Umbilical cord (tissue), 2 donors: ENCODE data around the gene SERTAD1. TPM values are rescaled to one million over a fixed set of nuclear protein-coding genes. Genes with fewer than 3 reads are reported as not detected.
"Not testable (repeated sequence)": the region's sequence is repeated elsewhere in the genome, so short reads cannot be mapped to it uniquely, and the experiment has no call there.

Experiments
- DNase-seq: peaks from one replicate; pipeline ENCODE4 v3.0.0-alpha.2; 2015; ENCODE audit warnings: low spot score
- total RNA-seq: library from RNA; depleted of rRNA; stranded (reverse); fragments of >200 nt; gene quantifications from one replicate; pipeline ENCODE4 v1.2.3, GENCODE V29; 2014; ENCODE audit warnings: low replicate concordance; ENCODE audit not compliant: insufficient read depth

The SERTAD1 gene
- total RNA-seq, 1 donor from 2014 or later, result 17.1 TPM

DNA sequence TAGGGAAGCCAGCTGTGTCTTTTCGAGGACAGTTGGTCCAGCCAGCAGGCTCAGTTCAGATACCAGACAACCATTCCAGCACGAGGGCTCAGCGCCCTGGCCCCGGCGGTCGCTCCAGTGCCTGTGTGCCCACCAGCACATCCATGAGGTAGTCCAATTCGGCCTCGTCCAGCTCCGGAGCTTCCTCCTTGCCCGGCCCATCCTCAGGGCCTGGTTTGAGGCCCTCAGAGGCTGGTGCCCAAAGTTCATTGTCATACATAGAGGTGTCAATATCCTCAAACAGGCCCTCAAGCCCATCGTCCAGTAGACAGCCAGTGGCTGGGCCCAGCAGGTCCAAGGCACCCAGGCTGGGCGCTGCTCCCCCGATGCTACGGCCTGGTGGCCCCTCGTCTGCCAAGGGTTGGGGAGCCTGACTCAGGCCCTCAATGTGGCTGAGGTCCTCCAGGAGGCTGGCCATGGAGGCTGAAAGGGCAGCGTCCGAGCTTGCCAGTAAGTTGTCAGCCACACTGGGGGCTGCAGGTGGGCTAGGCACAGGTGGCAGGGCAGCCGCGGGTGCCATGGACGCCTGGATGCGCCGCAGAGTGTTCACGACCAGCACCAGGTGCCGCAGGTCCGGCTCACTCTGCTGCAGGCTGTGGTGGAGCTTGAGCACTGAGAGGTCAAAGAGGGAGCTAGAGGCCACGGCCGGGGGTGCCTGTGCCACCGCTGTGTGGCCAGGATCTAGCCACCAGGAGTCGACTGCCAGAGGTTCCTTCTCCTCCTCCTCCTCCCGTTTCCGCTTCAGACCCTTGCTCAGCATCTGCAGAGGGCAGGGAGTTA, 2.8 kb downstream of the SERTAD1 start:
- no peak for DNase-seq

DNA sequence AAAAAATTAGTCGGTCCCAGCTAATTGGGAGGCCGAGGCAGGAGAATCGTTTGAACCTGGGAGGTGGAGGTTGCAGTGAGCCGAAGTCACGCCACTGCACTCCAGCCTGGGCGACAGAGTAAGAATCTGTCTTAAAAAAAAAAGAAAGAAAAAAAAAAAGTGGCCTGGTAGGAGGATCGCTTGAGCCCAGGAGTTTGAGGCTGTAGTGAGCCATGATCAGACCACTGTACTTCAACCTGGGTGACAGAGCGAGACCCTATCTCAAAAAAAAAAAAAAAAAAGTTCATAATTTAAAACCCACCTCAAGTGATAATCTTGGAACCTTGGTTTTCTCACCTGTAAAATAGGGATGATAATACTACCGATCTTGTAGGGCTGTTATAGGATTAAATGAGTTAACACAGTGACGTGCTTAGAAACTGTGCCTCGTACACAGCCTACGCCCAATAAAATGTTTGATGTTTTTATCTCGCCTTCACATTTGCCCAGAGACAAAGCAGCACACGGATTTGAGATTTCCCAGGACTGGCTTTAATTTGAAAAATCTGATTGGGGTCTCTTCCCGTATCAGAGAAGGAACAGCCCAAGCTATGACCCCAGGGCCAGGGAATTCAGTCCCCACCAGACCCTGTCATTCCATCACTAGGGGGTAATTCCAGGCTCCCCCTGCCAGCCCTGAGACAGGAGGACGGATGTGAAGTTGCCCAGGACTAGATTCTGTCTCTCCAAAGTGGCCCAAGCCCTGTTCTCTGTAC, 3.6 kb downstream of the SERTAD1 start:
- peak; percentile 47 for DNase-seq

DNA sequence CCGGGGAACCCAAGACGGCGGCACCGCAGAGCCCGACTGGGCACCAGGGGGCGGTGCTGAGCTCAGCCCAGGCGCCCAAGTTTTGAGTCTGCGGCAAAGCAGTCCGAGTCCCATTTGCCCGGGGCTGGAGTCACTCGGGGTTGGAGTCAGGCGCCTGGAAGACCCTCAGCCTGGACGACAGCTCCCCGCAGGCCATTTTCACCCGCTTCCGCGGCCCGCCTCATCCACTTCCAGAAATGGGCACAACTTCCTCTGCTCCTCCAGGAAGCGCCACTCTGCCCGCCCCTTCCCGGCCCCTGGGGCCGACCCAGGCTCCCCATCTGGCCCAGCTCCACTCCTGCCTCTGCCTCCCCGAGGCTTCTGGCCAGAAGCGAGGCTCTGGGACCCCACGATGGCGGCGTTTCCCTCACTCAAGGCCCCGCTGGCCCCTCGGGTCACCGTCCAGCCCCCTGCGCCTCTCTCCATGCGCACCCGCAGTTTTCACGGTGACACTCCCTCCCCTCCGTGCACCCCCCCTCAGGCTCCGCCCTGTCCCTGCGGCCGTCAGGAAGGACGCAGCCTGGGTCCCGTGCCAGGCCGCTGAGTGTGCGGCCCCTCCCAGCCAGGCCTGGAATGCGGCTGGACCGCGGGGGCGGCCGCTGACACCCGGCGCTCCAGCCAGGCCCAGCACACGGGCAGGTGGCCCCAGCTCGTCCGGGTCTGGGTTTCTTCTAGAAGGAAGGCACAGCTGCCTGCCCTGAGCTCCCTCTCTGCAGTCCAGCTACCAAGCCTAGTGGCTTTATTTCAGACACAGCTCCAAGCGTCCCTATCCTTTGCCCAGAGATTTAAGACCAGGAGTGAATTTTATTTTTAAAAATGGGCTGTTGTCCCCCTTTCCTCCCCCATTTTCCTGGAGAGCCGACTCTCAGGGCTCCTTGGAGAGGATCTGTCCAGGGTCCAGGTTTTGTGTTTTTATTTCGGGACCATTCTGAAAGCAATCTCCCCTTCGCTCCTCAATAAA, 4.7 kb downstream of the SERTAD1 start:
- DNase-seq, result peak; percentile 97

DNA sequence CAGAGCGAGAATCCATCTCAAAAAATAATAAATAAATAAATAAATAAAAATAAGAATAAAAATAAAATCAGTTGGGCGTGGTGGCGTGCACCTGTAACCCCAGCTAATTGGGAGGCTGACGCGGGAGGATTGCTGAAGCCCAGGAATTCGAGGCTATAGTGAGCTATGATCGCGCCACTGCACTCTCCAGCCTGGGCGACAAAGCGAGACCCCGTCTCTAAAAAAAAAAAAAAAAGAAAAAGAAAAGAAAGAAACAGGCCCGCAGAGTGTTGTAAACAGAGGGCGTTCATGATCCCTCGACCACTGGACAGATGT, 5.4 kb downstream of the SERTAD1 start:
- DNase-seq, result no peak

DNA sequence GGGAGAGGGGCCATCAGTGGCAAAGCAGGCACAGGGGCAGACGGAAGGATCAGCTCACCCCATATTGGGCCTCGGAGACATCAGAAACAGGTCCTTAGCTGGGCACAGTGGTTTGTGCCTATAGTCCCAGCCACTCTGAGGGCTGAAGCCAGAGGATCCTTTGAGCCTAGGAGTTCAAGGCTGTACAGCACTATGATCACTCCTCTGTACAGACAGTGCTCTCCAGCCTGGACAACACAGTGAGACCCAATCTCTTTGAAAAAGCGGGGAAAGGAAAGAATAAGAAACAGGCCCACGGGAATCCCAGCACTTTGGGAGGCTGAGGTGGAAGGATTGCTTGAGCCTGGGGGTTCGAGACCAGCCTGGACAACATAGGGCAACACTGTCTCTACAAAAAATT, 6.0 kb downstream of the SERTAD1 start:
- DNase-seq, result no peak

DNA sequence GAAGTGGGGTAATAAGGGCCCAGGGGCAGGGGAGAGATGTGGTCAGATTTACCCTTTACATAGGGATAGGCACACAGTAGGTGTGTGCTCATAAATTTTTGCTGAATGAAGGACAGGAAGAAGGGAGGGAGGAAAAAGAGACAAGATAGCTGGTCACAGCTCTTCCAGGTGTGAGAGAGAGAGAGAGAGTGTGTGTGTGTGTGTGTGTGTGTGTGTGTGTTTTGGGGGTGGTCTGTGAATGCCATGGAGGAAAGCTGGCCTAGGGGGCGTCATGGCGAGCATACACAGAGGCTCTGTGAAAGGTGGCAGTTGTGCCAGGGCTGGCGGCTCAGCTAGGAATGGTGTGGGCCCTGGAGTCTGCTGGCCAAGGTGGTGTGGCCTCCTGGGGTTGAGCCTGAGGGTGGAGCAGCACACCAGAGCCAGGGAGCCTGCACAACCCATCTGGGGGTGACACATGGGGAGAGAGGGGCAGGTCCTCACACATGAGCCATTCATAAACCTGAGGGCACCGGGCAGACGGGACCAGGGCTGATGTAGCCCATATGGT, 6.7 kb downstream of the SERTAD1 start:
- DNase-seq, result no peak

DNA sequence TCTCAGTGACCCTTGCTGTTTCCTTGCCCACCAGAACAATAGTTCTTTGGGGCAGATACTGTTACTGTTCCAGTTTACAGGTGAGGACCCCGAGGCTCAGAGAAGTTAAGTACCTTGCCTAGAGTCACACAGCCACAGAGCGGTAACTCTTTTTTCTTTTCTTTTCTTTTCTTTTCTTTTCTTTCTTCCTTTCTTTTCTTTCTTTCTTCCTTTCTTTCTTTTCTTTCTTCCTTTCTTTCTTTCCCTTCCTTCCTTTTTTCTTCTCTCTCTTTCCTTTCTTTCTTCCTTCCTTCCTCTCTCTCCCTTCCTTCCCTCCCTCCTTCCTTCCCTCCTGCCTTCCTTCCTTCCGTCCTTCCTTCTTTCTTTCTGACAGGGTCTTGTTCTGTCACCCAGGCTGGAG, 7.8 kb downstream of the SERTAD1 start:
- DNase-seq, result no peak

DNA sequence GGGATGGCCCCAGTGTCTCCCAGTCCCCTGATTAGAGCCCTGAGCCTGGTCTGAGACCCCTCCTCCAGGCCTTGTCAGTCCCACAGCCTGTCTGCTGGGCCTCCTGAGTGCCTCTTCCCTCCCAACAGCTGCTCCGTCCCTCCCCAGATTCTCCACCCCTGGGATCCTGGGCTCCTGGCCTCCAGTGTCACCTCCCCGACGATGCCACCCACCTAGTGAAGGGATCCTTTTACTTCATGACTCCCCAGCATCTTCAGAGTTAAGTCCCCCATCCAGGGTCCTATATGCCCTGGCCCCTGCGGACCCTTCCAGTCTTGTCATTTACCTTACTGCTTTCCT, 8.2 kb downstream of the SERTAD1 start:
- DNase-seq, result no peak

DNA sequence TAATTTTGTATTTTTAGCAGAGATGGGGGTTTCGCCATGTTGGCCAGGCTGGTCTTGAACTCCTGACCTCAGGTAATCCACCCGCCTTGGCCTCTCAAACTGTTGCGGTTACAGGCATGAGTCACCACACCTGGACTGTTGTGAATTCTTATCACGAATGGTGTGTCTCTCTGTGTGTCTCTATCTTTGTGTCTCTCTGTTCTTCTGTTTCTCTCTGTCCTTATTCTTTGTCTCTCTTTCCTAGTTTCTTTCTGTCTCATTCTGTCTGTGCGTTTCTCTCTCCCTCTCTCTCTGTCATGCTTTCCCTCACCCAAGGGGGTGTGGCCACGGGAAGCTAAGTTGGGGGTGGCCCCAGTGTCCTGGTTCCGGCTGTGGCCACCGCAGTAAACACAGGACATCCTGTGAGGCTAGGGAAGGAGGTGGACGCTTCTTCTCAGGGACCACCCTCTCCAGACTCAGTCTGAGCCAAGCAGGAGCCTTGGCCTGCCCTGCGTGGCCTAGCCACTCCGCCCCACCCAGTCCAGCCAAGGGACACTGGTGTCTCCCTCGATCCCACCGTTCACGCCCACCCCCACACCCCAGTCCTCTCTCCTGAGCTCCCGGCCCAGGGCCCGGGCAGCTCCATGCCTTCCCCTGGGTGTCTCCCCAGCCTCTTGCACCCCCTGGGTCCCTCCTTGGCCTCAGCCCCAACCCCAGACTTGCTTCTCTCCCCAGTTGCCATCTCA, 8.7 kb downstream of the SERTAD1 start:
- DNase-seq, result peak; percentile 49

DNA sequence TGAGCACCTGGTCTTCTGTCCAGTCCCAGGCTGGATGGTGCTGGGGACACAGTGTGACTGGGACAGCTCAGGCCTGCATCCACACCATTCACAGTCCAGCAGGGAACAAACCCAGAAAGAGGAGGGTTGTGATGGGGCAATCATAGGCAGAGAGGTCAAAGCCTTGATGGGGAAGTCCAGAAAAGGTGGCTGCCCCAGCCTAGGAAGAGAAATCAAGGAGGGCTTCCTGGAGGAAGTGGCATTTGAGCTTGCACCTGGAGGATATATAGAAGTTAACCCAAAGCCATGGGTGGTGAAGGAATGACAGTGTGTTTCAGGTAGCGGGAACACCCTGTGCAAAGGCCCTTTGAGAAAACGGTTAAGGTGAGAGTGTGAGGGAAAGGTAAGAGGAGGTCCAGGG, 10.0 kb downstream of the SERTAD1 start:
- DNase-seq, result no peak

DNA sequence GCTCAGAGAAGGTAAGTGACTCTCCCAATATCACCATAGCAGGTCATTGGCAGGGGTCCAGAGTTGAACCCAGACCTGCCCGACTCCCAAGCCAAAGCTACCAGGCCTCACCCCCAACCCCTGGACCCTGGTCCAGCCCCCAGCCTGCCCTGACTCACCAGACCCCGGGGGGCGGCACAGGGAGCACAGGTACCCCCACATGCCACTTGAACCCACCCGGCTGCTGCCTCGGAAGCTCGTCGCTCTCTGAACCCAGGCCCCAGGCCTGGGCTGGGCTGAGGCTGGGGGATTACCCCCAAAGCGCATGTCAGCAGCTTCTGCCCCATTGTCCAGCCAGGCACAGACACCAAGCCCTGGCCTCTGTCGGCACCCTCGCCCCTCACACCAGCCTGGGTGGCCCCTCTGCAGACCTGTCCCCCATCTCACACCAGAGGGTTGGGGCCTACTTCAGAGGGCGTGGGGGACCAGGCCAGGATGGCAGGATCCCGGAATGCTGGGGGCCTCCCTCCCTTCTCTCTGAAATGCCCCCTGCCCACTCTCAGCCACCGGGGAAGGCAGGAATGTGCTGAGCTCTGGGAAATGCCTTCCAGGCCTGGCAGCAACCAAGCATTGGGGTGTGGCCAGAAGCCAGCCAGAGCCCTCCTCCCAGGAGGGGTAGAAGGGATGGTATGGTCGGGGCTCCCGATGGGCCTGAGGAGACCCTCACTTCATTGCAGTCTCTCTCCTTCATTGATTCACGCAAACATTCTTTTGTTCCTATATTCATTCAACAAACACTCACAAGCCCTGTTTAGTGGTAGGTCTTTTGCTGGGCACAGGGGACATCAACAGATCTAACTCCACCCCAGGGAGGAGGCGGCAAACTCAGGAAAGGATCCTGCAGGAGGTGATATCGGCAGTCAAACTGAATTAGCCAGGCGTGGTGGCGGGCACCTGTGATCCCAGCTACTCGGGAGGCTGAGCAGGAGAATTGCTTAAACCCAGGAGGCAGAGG, 11.0 kb downstream of the SERTAD1 start:
- peak; percentile 35 for DNase-seq

DNA sequence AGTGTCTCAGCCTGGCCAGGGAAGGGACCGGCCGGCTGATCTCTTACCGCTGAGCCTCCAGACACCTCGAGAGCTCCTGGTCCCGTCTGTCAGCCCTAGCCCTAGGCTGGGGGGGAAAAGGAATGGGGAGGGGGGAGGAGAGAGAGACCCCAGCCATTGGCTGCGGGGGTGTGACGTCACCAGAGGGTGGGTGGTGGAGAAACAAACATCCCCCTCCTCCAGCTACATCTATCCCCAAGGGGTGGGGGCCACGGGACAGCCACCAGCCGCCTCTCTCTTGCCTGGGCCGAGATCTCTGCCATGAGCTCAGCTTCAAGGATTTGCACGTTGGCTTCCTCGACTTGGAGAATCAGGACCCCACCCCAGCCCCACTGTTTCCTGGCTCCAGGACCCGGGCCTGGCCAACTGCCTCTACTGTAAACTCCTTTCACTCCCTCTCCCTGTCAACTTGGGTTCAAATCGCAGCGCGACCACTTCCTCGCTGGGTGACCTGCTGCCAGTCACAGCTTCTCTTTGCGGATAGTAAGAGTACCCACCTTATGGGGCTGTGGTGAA, 12.4 kb downstream of the SERTAD1 start, which contains the start of gene PRX:
PRX (minus strand) TSS at position 88 of the 555 bp plus-strand sequence. CDS start 5,446 bp downstream, outside the sequence.
- peak; percentile 33 for DNase-seq

DNA sequence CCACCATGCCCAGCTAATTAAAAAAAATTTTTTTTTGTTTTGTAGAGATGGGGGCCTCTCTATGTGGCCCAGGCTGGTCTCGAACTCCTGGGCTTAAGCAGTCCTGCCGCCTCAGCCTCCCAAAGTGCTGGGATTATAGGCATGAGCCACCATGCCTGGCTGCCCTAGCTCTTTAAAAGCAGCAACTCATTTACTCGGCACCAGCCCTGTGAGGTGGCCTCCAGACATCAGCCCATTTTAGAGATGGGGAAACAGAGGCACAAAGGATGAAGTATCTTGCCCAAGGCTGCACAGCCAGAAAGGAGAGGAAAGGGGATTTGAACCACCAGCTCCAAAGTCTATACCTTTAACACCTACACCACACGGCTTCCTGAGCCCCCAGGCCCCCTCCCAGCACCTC, 12.9 kb downstream of the SERTAD1 start:
- DNase-seq, result no peak

DNA sequence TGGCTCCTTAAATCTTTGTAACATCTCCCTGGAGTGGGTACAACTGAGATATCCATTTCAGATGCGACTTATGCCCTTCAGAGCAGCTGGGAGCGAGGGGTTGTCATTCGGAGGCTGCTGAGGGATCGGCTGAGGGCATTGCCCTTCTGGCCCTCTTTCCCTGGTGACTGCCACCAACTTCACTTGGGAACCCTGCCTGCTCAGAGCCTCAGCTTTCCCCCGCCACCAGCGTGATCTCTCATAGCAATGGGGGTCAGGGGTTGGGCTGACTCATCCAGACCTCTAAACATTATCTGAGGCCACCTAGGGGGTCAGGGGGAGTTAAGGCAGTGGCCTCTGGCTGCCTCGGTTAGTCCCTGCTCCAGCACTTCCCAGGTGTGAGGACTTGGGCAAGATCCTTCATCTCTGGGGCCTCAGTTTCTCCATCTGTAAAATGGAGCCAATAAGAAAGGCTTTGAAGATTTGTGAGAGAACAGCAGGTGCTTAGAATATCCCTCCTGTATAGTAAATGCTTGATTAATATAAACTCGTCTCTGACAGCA, 13.8 kb downstream of the SERTAD1 start:
- no peak for DNase-seq

DNA sequence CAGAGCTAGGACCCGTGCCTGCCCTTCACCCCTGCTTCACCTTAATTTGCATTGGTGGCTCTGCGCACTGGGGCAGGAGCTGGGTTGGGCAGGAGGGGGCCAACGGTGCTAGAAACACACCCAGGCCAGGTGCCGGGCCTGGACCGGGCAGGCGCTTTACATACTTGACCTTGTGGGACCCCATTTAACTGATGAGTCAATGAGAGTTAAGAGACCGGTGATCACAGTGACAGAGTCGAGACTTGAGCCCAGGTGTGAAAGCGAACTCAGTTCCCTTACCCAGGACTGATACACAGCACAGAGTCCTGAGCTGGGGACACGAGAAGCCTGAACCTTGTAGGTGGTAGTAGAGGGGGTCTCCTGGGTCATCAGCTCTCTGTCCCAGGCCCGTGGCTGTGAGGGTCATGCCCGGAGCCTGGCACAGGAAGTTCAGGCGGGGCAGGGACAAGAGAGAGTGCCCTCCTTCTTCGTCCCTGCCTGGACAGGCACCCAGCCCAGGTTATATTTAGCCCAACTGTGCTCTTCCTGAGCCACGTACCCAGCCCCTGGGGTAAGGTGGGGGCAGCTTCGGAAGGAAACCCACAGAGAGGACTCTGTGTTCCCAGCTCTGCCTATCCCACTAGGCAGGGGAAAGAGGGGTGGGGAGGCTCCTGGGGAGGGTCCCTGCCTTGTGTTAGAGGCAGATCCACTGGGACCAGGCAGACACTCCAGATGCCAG, 14.5 kb downstream of the SERTAD1 start:
- DNase-seq, result no peak

DNA sequence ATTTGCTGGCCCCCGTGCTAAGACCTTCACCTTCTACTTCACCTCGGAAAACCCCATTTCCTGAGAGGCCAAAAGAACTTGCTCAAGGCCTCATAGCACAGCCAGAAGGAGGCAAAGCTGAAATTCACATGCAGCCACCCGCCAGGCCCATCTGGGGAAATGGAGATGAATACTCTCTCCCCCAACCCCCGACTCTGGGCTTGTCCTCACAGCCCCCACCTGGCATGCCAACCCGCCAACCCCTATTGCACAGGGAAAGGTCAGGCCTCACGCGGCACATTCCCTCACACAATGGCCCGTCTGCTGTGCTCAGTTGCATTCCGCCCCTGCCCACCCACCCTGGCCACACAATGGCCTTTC, 15.8 kb downstream of the SERTAD1 start:
- DNase-seq, result no peak

DNA sequence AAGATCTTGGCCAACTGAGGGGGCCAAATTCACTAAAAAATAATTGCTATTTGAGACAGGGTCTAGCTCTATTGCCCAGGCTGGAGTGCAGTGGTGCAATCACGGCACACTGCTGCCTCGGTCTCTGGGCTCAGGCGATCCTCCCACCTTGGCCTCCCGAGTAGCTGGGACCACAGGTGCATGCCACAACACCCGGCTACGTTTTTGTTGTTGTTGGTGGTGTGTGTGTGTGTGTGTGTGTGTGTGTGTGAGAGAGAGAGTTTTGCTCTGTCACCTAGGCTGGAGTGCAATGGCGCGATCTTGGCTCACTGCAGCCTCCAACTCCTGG, 17.2 kb downstream of the SERTAD1 start:
- DNase-seq, result not testable (repeated sequence)

DNA sequence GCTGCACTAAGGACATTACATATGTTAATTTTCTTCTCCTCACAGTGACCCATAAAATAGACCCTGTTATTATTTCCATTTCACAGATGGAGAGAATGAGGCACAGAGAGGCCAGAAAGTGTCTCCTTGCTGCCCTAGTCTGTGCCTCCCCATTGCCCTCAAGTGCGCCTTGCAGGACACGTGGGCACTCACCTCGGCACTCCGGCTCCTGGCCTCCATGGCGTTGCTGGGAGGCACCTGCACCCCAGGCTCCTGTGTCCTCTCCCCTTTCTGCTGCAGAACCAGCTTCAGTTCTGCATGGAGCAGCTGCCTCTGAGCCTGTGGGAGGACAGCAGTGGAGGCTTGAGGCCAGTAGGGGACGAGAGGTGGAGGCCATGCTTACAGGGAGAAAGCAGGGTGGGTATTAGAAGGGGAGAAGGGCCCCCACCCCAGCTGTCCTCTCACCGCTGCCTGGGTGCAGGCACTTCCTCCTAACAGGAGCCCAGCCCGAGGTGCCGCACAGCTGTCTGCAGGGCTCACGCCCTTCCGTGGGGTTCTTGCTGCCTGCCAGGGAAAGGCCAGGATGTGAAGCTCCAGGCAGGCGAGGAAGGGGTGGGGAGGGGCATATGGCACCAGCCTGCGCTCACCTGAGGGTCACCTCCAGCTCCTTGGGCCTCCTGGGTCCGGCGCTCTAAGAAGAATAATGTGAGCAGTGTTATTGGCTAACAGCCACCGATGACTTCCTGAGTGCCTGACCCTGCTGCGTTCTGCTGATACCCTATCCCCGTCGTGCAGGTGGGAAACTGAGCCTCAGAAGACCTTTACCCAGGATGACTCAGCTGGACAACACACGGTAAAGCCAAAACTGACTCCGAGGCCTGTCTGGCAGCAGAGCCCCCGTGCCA, 17.8 kb downstream of the SERTAD1 start:
- no peak for DNase-seq
